HG03025 (cell line): Measurements from ENCODE around the gene ITPKB.
A peak's percentile ranks its signal among the peaks of the same experiment; 100 is the strongest.
"Not testable (repeated sequence)": the region's sequence is repeated elsewhere in the genome, so short reads cannot be mapped to it uniquely, and the experiment has no call there.

Source experiments
- ATAC-seq: cut with Tn5 transposase; IDR thresholded peaks from one replicate; pipeline ENCODE4 v1.9.1; 2021; ENCODE audit warnings: mild to moderate bottlenecking, moderate library complexity; ENCODE audit not compliant: unreplicated experiment, low FRiP score

ITPKB gene

GRCh38 chr1:226629896-226630550 is 109.1 kb downstream of the ITPKB start:
- ATAC-seq: no peak

DNA sequence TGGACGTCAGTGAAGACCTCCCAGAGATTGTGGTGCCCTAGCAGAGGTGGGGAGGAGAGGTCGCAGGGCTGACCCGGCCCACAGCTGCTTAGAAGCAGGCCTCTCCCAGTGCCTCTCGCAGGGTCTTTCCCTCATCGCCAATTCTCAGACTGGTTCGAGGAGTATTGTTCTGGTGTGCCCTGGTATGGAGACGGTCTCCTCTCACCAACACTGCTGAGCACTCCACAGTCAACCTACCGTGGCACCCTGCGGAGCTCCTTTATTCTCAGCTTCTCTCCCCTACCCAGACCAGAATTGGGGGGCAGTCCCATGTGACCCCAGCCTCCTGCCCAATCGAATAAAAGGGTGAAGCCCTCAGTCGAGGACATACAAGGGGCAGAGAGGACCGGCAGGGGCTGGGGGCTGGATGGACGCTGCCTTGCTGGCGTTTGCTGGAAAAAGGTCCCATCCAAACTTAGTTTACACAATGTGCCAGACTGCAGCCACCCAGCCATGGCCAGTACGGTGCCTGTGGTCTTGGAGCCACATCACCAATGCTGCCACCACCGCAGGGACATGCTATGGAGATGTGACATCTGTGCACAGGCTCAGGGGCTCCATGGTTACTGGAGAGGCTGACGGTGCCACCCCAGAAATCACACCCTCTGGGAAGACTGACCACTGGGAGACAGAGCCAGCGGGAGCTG is 109.7 kb downstream of the ITPKB start:
- no peak for ATAC-seq

DNA sequence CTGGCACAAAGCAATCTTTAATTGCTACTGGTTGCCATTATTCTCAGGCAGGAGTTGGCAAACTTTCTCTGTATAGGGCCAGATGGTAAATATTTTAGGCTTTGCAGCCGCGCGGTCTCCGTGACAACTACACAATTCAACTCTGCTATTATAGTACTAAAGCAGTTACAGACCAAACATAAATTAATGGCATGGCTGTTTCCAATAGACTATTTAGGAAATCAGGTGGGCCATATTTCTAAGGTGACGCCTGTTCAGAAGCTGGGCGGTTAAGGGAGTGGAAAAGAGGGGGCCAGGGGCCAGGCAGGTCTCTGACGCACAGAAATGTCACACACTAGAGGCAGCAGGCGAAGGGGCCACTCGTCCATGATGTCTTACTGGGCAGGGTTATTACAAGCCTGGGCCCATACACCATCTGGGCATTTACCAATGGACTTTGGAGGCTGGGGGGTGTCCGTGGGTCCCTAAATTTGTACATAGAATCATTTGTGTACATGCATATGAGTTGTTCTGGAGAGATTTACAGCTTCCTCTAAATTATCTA is 110.4 kb downstream of the ITPKB start:
- no peak for ATAC-seq

- ATAC-seq: no peak
Measured at GRCh38 chr1:226627924-226628611, 111.0 kb downstream of the ITPKB start.

DNA sequence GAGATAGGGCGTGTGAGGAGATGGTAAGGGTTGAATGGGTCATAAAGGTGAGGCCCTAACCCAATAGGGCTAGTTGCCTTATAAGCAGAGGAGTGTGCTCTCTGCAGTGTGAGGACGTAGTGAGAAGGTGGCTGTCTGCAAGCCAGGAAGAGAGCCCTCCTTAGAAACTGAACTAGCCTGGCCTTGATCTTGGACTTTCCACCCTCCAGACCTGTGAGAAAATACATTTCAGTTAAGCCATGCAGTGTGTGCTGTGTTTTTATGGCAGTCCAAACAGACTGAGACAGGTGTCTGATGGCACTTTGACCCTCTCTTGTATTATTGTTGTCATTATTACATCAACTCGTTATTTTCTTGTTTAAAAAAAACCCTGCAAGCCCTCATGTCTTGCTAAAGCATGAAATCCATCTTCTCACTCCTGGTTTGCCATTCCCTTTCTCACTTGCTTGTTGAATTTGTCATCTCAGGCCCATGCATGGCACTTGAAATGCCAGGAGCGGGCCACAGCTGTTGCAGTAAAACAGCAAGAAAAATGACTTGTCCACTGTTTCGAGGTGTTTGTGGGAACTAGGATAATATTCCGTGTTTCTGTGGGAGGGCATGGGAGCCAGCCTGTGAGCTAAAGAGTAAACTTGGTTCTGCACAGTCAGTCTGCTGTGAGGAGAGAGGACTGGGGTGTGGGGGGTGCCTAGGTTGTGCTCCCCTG is 111.9 kb downstream of the ITPKB start:
- ATAC-seq: no peak

DNA sequence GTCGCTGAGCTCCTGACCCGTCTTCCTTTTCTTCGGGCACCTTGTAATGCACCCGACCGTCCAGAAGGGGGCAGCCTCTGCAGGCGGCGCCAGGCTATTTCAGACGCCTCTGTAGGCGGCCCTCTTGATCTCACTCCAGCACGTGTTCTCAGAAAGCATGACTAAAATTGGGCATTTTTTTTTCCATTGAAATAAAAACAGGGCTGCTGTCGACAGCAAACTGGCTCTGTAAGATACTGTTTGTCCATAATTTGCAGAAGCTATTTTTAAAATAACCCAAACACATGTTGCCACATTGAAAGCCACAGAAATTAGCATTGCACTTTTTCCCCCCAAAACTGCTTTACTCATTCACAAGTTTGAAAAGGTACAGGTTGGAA is 112.5 kb downstream of the ITPKB start:
- peak; percentile 82 for ATAC-seq

GRCh38 chr1:226625832-226626576 is 113.1 kb downstream of the ITPKB start:
- ATAC-seq: peak; percentile 28

- no peak for ATAC-seq
Measured at GRCh38 chr1:226625326-226625725, 113.8 kb downstream of the ITPKB start.

DNA sequence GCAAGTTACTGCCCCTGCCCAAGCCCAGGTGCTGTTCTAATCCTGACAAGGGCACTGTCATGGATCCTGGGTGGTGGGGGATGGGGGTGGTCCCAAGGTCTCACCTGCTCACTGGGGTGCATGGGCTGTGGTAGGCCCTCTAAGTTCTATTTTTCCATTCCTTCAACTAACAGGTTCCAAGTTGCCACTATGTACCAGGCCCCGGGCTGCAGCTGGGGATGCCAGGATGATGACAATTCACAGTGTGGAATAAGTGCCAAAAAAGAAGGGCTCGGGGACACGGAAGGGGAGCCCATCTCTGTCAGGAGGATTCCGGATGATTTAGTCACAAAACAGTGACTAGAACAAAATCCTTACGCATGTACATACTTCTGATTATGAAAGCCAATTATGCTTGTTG is 114.6 kb downstream of the ITPKB start:
- ATAC-seq: no peak

DNA sequence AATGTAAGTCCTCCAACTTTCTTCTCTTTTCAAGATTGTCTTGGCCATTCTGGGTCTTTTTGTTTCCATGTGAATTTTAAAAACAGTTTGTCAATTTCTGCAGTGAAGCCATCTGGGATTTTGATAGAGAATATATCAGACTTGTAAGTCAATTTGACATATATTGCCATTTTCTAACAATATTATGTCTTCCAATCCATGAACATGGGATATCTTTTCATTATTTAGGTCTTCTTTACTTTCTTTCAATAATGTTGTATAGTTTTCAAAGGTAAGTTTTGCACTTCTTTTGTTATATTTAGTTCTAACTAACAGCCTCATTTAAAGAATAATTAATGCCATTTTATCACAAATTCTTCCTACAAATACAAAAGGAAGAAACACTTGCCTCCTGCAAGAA is 117.1 kb downstream of the ITPKB start:
- no peak for ATAC-seq

DNA sequence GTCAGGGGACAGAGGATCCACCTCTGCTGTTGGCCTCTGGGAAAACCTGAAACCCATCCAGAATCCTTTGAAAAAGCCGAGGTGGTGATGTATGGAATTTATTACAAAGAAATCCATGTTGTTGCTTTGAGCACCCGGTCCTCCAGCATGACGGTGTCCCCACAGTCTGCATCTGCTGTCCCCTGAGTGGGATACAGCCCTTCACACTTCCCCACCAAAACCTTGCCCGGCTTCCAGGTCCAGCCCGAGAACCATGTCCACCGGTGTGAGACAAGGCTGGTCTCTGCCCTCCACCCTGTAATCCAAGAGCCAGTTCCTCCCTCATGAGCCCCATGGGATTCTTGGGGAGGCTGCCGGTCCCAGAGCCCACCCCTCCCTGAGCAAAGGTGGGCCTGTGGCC is 120.1 kb downstream of the ITPKB start:
- ATAC-seq: no peak

- ATAC-seq: no peak
Measured at GRCh38 chr1:226618380-226618779, 120.7 kb downstream of the ITPKB start.

- not testable (repeated sequence) for ATAC-seq
Measured at GRCh38 chr1:226617719-226618118, 121.4 kb downstream of the ITPKB start.

GRCh38 chr1:226617109-226617508 is 122.0 kb downstream of the ITPKB start:
- ATAC-seq: no peak

DNA sequence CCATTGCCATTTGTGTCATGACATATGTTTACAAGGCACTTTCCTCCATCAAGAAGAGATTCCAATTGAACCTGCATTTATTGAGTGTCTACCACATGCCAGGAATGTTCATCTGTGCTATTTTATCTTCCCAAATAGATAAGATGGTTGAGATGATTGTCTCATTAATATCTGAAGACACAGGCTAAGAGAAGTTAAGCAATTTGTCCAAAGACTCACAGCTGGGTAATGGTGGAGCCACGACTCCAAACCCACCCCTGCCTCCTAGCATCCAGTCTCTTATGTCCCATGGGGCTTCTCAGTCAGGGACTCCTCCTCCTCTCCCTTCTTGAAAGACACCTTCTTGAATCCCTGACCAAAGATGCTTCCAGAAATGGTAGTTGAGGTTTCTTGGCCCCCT is 122.4 kb downstream of the ITPKB start:
- no peak for ATAC-seq

- no peak for ATAC-seq
Measured at GRCh38 chr1:226615876-226616275, 123.2 kb downstream of the ITPKB start.

- ATAC-seq: not testable (repeated sequence)
Measured at GRCh38 chr1:226611980-226612379, 127.1 kb downstream of the ITPKB start.

GRCh38 chr1:226611301-226611700 is 127.8 kb downstream of the ITPKB start:
- ATAC-seq: no peak

GRCh38 chr1:226610671-226611070 is 128.4 kb downstream of the ITPKB start:
- ATAC-seq: no peak

DNA sequence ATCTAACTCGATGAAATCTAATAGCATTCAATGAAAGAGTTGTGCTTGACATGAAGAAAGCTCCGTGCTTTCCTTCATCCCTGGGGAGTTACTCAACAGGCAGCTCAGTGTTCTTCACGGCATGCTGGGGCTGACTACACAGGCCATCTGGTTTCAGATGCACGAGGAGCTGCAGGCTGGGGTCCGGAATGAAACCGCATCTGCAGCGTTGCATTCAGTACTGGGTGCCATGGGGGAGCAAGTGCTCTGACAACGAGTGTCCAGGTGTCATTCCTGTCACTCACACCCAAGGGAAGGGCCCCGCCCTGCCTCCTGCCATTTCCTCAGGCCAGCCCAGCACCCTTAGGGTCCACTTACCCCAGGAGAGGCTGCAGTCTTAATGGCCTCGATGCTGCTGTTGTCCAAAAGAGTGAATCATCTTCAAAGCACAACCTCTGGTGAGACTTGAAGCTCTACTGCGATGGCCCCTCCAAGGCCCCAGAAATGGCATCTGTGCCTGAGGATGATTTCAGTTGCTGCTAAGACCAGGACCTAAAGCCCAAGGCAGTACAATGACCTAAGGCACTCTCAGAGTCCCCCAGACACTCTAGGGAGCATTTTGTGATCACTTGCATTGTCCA is 129.1 kb downstream of the ITPKB start:
- ATAC-seq: no peak
